Measurements from ENCODE around the gene LAMA4. TPM values are rescaled to one million over a fixed set of nuclear protein-coding genes. Genes with fewer than 3 reads are reported as not detected.

The LAMA4 gene
- total RNA-seq, 1 experiment from 2014 or later, result 0.72 TPM

DNA sequence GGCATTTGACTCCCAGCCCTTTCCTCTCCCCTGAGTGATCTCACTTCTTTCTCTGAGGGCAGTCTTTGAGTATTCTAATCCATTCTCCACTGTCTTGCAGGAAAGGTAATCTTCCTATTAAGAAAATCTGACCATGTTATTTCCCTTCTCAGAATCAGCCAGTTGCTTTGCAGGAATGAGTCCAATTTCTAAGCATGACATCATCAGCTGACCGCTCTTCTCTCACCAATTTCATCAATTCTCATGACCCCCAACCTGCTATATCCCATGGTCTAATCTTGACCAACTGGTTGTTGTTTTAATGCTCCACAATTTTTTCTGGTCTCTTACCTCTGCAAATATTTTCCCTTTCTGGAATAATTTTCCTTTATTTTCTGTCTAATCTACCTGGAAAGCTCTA is 93.6 kb downstream of the LAMA4 start:
- no peak overlapping the region for H3K27ac Mint-ChIP-seq (ENCODE audit: low read depth, unreplicated experiment)

GRCh38 chr6:112156668-112157067 is 97.7 kb downstream of the LAMA4 start:
- Mint-ChIP-seq H3K36me3 (ENCODE audit: insufficient read depth, unreplicated experiment) (no peaks in the 10 kb centered on the region), H3K27ac (ENCODE audit: low read depth, unreplicated experiment) (no peak overlapping the region)
- POLR2A ChIA-PET, result no interaction called here

More for the DNA sequence above, 93.6 kb downstream of the LAMA4 start:
- POLR2A ChIA-PET, result interaction anchor here (0.6 kb wide), 1 partner anchor 423 kb away, joined by 3 read pairs; no protein-coding TSS in a partner anchor
- peaks cover 49% of the 10 kb centered on the region for H3K27me3 Mint-ChIP-seq (ENCODE audit: insufficient read depth, unreplicated experiment)
- no TSS peak for BruUV-seq (replicated peaks)
- no peaks in the 10 kb centered on the region for H3K36me3 Mint-ChIP-seq (ENCODE audit: insufficient read depth, unreplicated experiment)
- no peak for DNase-seq (ENCODE audit: unreplicated experiment)
- TF ChIP-seq CTCF (IDR thresholded peaks at IDR 0.05; ENCODE audit: unreplicated experiment), result no peak
- peaks cover 6% of the 10 kb centered on the region for H3K4me1 Mint-ChIP-seq (ENCODE audit: insufficient read depth, unreplicated experiment)
- CTCF ChIA-PET, result interaction anchor here (0.7 to 8.9 kb wide), 7 partner anchors 10 to 450 kb away, joined by 3 to 143 read pairs (median 5); partner anchors contain the start of genes FAM229B and TUBE1
- H3K9me3 Mint-ChIP-seq (ENCODE audit: unreplicated experiment), result no peaks in the 10 kb centered on the region
- H3K4me3 Mint-ChIP-seq (ENCODE audit: unreplicated experiment), result no peak overlapping the region
- intact Hi-C loops (cut with micrococcal nuclease), result no loop called here

GRCh38 chr6:112155886-112156285 is 98.5 kb downstream of the LAMA4 start:
- POLR2A ChIA-PET, result interaction anchor here (1.0 kb wide), 1 partner anchor 8 kb away, joined by 5 read pairs; no protein-coding TSS in a partner anchor

More at GRCh38 chr6:112156668-112157067, 97.7 kb downstream of the LAMA4 start:
- CTCF ChIA-PET, result no interaction called here
- Mint-ChIP-seq H3K4me3 (ENCODE audit: unreplicated experiment) (no peak overlapping the region), H3K4me1 (ENCODE audit: insufficient read depth, unreplicated experiment) (peaks cover 8% of the 10 kb centered on the region), H3K27me3 (ENCODE audit: insufficient read depth, unreplicated experiment) (peaks cover 32% of the 10 kb centered on the region), H3K9me3 (ENCODE audit: unreplicated experiment) (no peaks in the 10 kb centered on the region)
- no peak for DNase-seq (ENCODE audit: unreplicated experiment)
- TF ChIP-seq CTCF (IDR thresholded peaks at IDR 0.05; ENCODE audit: unreplicated experiment), result no peak
- BruUV-seq (replicated peaks), result no TSS peak
- intact Hi-C loops (cut with micrococcal nuclease), result no loop called here

DNA sequence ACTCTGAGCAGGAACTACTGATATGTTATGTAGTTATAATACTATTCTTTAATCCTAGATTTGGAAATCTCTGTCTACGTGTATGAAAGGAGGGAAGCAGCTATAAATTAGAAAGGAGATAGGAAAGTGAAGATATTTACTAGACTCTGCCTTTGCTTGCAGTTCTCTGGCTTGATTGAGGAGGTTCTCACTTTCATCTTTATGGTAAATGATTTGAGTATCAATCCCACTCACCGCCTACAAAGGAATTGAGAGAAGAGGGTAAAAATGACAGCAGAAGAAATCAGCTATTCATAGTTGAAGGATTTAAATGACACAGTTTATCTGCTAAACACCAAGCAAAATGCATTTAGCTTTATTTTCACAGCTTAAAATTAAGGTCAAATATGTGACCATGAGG is 99.7 kb downstream of the LAMA4 start:
- H3K36me3 Mint-ChIP-seq (ENCODE audit: insufficient read depth, unreplicated experiment), result no peaks in the 10 kb centered on the region
- intact Hi-C loops (cut with micrococcal nuclease), result no loop called here
- no peak for TF ChIP-seq CTCF (IDR thresholded peaks at IDR 0.05; ENCODE audit: unreplicated experiment)
- peaks cover 14% of the 10 kb centered on the region for H3K27me3 Mint-ChIP-seq (ENCODE audit: insufficient read depth, unreplicated experiment)
- ChIA-PET POLR2A (interaction anchor here (0.7 kb wide), 1 partner anchor 190 kb away, joined by 3 read pairs; no protein-coding TSS in a partner anchor), CTCF (interaction anchor here (1.2 to 1.3 kb wide), 2 partner anchors 9 to 68 kb away, joined by 7 to 13 read pairs; partner anchors contain the start of genes FAM229B and TUBE1)
- peaks cover 8% of the 10 kb centered on the region for H3K4me1 Mint-ChIP-seq (ENCODE audit: insufficient read depth, unreplicated experiment)
- H3K4me3 Mint-ChIP-seq (ENCODE audit: unreplicated experiment), result no peak overlapping the region
- no TSS peak for BruUV-seq (replicated peaks)
- H3K9me3 Mint-ChIP-seq (ENCODE audit: unreplicated experiment), result no peaks in the 10 kb centered on the region
- no peak overlapping the region for H3K27ac Mint-ChIP-seq (ENCODE audit: low read depth, unreplicated experiment)
- DNase-seq (ENCODE audit: unreplicated experiment), result no peak

More at GRCh38 chr6:112155886-112156285, 98.5 kb downstream of the LAMA4 start:
- DNase-seq (ENCODE audit: unreplicated experiment), result no peak
- peaks cover 8% of the 10 kb centered on the region for H3K4me1 Mint-ChIP-seq (ENCODE audit: insufficient read depth, unreplicated experiment)
- no peak for TF ChIP-seq CTCF (IDR thresholded peaks at IDR 0.05; ENCODE audit: unreplicated experiment)
- CTCF ChIA-PET, result no interaction called here
- BruUV-seq (replicated peaks), result no TSS peak
- no peaks in the 10 kb centered on the region for H3K9me3 Mint-ChIP-seq (ENCODE audit: unreplicated experiment)
- peaks cover 26% of the 10 kb centered on the region for H3K27me3 Mint-ChIP-seq (ENCODE audit: insufficient read depth, unreplicated experiment)
- no peak overlapping the region for H3K27ac Mint-ChIP-seq (ENCODE audit: low read depth, unreplicated experiment)
- no peaks in the 10 kb centered on the region for H3K36me3 Mint-ChIP-seq (ENCODE audit: insufficient read depth, unreplicated experiment)
- intact Hi-C loops (cut with micrococcal nuclease), result no loop called here
- no peak overlapping the region for H3K4me3 Mint-ChIP-seq (ENCODE audit: unreplicated experiment)
